SK-N-SH (cell line): ENCODE results near the gene CUX1.

Experiments used
- CTCF ChIP-seq: fragments of 200-600 bp; sonication (generic); IDR thresholded peaks from 2 replicates; pipeline ENCODE4 v1.6.1; 2017; ENCODE audit warnings: antibody characterized with exemption, mild to moderate bottlenecking, moderate library complexity
- ELF1 ChIP-seq: IDR thresholded peaks from 2 replicates; pipeline ENCODE4 v1.4.0; 2012
- EZH2phosphoT487 ChIP-seq: fragments of 200-600 bp; sonication (generic); IDR thresholded peaks from 2 replicates; pipeline ENCODE4 v1.6.1; 2017; ENCODE audit warnings: low read depth, mixed run types, mild to moderate bottlenecking, antibody characterized with exemption, moderate library complexity, borderline replicate concordance
- IRF3 ChIP-seq: fragments of 150-350 bp; IDR thresholded peaks from 2 replicates; pipeline ENCODE4 v1.6.1; 2016; ENCODE audit warnings: mild to moderate bottlenecking, low read depth, low read length
- MAX ChIP-seq: IDR thresholded peaks from 2 replicates; pipeline ENCODE4 v1.4.0; 2012; ENCODE audit warnings: low read depth
- MXI1 ChIP-seq: IDR thresholded peaks from 2 replicates; pipeline ENCODE4 v1.6.1; 2012; ENCODE audit warnings: mild to moderate bottlenecking, low read depth, low read length, improper control_type of control experiment
- NFIC ChIP-seq: IDR thresholded peaks from 2 replicates; pipeline ENCODE4 v1.4.0; 2012; ENCODE audit warnings: borderline replicate concordance
- NRF1 ChIP-seq: IDR thresholded peaks from 2 replicates; pipeline ENCODE4 v1.6.1; 2012; ENCODE audit warnings: low read depth, mild to moderate bottlenecking, low read length
- POLR2AphosphoS5 ChIP-seq: IDR thresholded peaks from 2 replicates; pipeline ENCODE4 v1.6.1; 2012; ENCODE audit warnings: low read depth, low read length
- RAD21 ChIP-seq: IDR thresholded peaks from 2 replicates; pipeline ENCODE4 v1.6.1; 2012; ENCODE audit warnings: mild to moderate bottlenecking, low read length
- REST ChIP-seq: IDR thresholded peaks from 2 replicates; pipeline ENCODE4 v1.6.1; 2012; ENCODE audit warnings: mild to moderate bottlenecking, low read depth, low read length, moderate library complexity
- RFX5 ChIP-seq: IDR thresholded peaks from 2 replicates; pipeline ENCODE4 v1.6.1; 2012; ENCODE audit warnings: mild to moderate bottlenecking, improper control_type of control experiment, low read length
- TAF1 ChIP-seq: IDR thresholded peaks from 2 replicates; pipeline ENCODE4 v1.6.1; 2012; ENCODE audit warnings: low read depth, mild to moderate bottlenecking, low read length, moderate library complexity, borderline replicate concordance
- YY1 ChIP-seq: IDR thresholded peaks from 2 replicates; pipeline ENCODE4 v1.4.0; 2012; ENCODE audit warnings: low read depth, mild to moderate bottlenecking

GRCh38 chr7:102191556-102192379 lies 374.3 kb downstream of the CUX1 start:
- TF ChIP-seq CTCF (no peak), EZH2phosphoT487 (no peak), ELF1 (no peak), YY1 (no peak), RAD21 (no peak), NFIC (no peak), MAX (no peak), REST (no peak), TAF1 (no peak), MXI1 (no peak), NRF1 (no peak), RFX5 (no peak), IRF3 (no peak), POLR2AphosphoS5 (no peak)
